CD14-positive monocyte (primary cell): Measurements from ENCODE around the gene WNT9B. TPM values are rescaled to one million over a fixed set of nuclear protein-coding genes. Genes with fewer than 3 reads are reported as not detected.

Source experiments
- DNase-seq, 3 donors: peaks; one replicate each; pipeline ENCODE4 v3.0.0-alpha.2; 2011 to 2022
- H2AFZ ChIP-seq: 2 replicates; pipeline ENCODE4 v1.6.0; 2012; ENCODE audit warnings: mild to moderate bottlenecking, low read depth, low read length, inconsistent platforms; ENCODE audit not compliant: insufficient read depth, poor library complexity, severe bottlenecking
- H3K27ac ChIP-seq, 2 donors: 1 replicate in 1 of 2; 2 replicates in 1 of 2; pipeline ENCODE4 v1.5.1; 2012 to 2013; ENCODE audit warnings: low read length in 2 of 2, control low read depth in 1 of 2, inconsistent platforms in 1 of 2, low read depth in 1 of 2, mild to moderate bottlenecking in 1 of 2
- H3K27me3 ChIP-seq, 2 donors: one replicate each; pipeline versions ENCODE4 v1.6.0 to v1.6.1; 2011 to 2013; ENCODE audit warnings: low read length in 2 of 2; ENCODE audit not compliant: control insufficient read depth in 2 of 2, insufficient read depth in 2 of 2
- H3K36me3 ChIP-seq, 2 donors: replicated peaks in 1 of 2; 1 replicate in 1 of 2; 2 replicates in 1 of 2; pipeline versions ENCODE4 v1.5.1 to v1.6.1; 2012 to 2013; ENCODE audit warnings: low read length in 2 of 2, control low read depth in 1 of 2, inconsistent platforms in 1 of 2, mild to moderate bottlenecking in 1 of 2; ENCODE audit not compliant: insufficient read depth in 2 of 2, control insufficient read depth in 1 of 2
- H3K4me1 ChIP-seq, 2 donors: 1 replicate in 1 of 2; 2 replicates in 1 of 2; pipeline versions ENCODE4 v1.5.1 to v1.6.1; 2012 to 2013; ENCODE audit warnings: low read length in 2 of 2, control low read depth in 1 of 2, inconsistent platforms in 1 of 2, mild to moderate bottlenecking in 1 of 2, moderate library complexity in 1 of 2; ENCODE audit not compliant: insufficient read depth in 2 of 2, control insufficient read depth in 1 of 2
- H3K4me2 ChIP-seq: replicated peaks from 2 replicates; pipeline ENCODE3; 2012; ENCODE audit warnings: low read length, moderate library complexity, mild to moderate bottlenecking; ENCODE audit not compliant: poor library complexity, severe bottlenecking; ENCODE audit errors: extremely low read depth
- H3K4me3 ChIP-seq, 3 experiments: fragments of 200-600 bp in 1 of 3; sonication (generic) in 1 of 3; replicated peaks in 1 of 3; 1 replicate in 2 of 3; 2 replicates in 1 of 3; pipeline ENCODE4 v1.5.1; 2011 to 2013; ENCODE audit warnings: low read length in 3 of 3, mild to moderate bottlenecking in 3 of 3, control low read depth in 2 of 3, low read depth in 2 of 3, inconsistent platforms in 1 of 3, moderate library complexity in 1 of 3
- H3K79me2 ChIP-seq: 2 replicates; pipeline ENCODE4 v1.6.0; 2012; ENCODE audit warnings: mild to moderate bottlenecking, control low read depth, inconsistent platforms, low read length, moderate library complexity; ENCODE audit not compliant: insufficient read depth
- H3K9ac ChIP-seq: 2 replicates; pipeline ENCODE4 v1.6.0; 2017; ENCODE audit warnings: low read length, mild to moderate bottlenecking; ENCODE audit not compliant: insufficient read depth, poor library complexity, severe bottlenecking
- H3K9me3 ChIP-seq, 2 donors: replicated peaks in 1 of 2; 1 replicate in 1 of 2; 2 replicates in 1 of 2; pipeline versions ENCODE4 v1.5.1 to v1.6.1; 2012 to 2013; ENCODE audit warnings: low read length in 2 of 2, control low read depth in 1 of 2; ENCODE audit not compliant: control insufficient read depth in 1 of 2, insufficient read depth in 1 of 2
- H4K20me1 ChIP-seq: 2 replicates; pipeline ENCODE4 v1.6.0; 2012; ENCODE audit warnings: mild to moderate bottlenecking, low read length, control low read depth, moderate library complexity; ENCODE audit not compliant: insufficient read depth
- H3K27ac Mint-ChIP-seq, 7 donors: one replicate each; pipeline ENCODE4 v1.8.0; 2020; ENCODE audit warnings: mild to moderate bottlenecking in 7 of 7, mixed read lengths in 7 of 7, moderate library complexity in 6 of 7, inconsistent platforms in 2 of 7
- H3K27me3 Mint-ChIP-seq, 3 donors: one replicate each; pipeline ENCODE4 v1.8.0; 2021 to 2022; ENCODE audit warnings: low read depth in 3 of 3, mild to moderate bottlenecking in 3 of 3, mixed read lengths in 3 of 3, moderate library complexity in 3 of 3, inconsistent platforms in 1 of 3
- H3K36me3 Mint-ChIP-seq, 2 donors: one replicate each; pipeline ENCODE4 v1.8.0; 2020; ENCODE audit warnings: mixed read lengths in 2 of 2, inconsistent platforms in 1 of 2, mild to moderate bottlenecking in 1 of 2
- H3K4me1 Mint-ChIP-seq: one replicate; pipeline ENCODE4 v1.8.0; 2020; ENCODE audit warnings: mild to moderate bottlenecking, mixed read lengths
- H3K4me3 Mint-ChIP-seq, 2 donors: one replicate each; pipeline ENCODE4 v1.8.0; 2020; ENCODE audit warnings: mild to moderate bottlenecking in 2 of 2, mixed read lengths in 2 of 2, moderate library complexity in 1 of 2
- H3K9me3 Mint-ChIP-seq, 7 donors: one replicate each; pipeline ENCODE4 v1.8.0; 2020 to 2022; ENCODE audit warnings: mixed read lengths in 7 of 7, mild to moderate bottlenecking in 6 of 7, moderate library complexity in 6 of 7, inconsistent platforms in 2 of 7
- WGBS: methylation state at CpG from one replicate; pipeline ENCODE4 v1.1.5; 2013; ENCODE audit warnings: missing lambda C conversion rate; ENCODE audit not compliant: insufficient coverage; 5-methylcytosine and 5-hydroxymethylcytosine counted together
- intact Hi-C, 2 donors: fragments of 100-400 bp; cut with micrococcal nuclease; formaldehyde crosslinking; loops; one replicate each; pipeline versions ENCODE4 v1.15.0 to v1.15.1; 2023
- polyA plus RNA-seq, 3 donors: library from polyadenylated mRNA; depleted of rRNA in 1 of 3; unstranded in 2 of 3; stranded (reverse) in 1 of 3; fragments of 300-500 nt in 2 of 3; fragments of >200 nt in 1 of 3; fragmentation: Illumina TruSeq in 2 of 3; gene quantifications; 1 replicate in 2 of 3; 2 replicates in 1 of 3; pipeline ENCODE4 v1.2.3, GENCODE V29; 2012 to 2021
- TF ChIP-seq, protein P1 (sequence below): fragments of 200-600 bp; IDR thresholded peaks from one replicate; pipeline ENCODE4 v1.8.0; 2022; ENCODE audit warnings: antibody characterized with exemption, mild to moderate bottlenecking

Gene WNT9B
- polyA plus RNA-seq, 3 donors, result 0.19 TPM; not detected in 2

- 76% methylated on average over 6 of the region's 11 CpGs for WGBS
- H3K27me3 ChIP-seq, result peaks cover 11 to 47% of the 10 kb centered on the region in 2 donors
- no peak overlapping the region for H3K4me2 ChIP-seq
- intact Hi-C loops, result no loop called here
- H3K36me3 ChIP-seq, result no peaks in the 10 kb centered on the region
- H3K27ac Mint-ChIP-seq, result no peak overlapping the region
- DNase-seq, result no peak
- no peak overlapping the region for H3K27ac ChIP-seq
- H3K9me3 ChIP-seq, result no peaks in the 10 kb centered on the region
- no peaks in the 10 kb centered on the region for H3K36me3 Mint-ChIP-seq
- peaks cover 39 to 56% (median 40%) of the 10 kb centered on the region in 3 donors for H3K27me3 Mint-ChIP-seq
- no peak overlapping the region for H3K9ac ChIP-seq
- TF ChIP-seq, protein P1, sequence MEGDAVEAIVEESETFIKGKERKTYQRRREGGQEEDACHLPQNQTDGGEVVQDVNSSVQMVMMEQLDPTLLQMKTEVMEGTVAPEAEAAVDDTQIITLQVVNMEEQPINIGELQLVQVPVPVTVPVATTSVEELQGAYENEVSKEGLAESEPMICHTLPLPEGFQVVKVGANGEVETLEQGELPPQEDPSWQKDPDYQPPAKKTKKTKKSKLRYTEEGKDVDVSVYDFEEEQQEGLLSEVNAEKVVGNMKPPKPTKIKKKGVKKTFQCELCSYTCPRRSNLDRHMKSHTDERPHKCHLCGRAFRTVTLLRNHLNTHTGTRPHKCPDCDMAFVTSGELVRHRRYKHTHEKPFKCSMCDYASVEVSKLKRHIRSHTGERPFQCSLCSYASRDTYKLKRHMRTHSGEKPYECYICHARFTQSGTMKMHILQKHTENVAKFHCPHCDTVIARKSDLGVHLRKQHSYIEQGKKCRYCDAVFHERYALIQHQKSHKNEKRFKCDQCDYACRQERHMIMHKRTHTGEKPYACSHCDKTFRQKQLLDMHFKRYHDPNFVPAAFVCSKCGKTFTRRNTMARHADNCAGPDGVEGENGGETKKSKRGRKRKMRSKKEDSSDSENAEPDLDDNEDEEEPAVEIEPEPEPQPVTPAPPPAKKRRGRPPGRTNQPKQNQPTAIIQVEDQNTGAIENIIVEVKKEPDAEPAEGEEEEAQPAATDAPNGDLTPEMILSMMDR, result no peak
- H3K4me1 ChIP-seq, result peaks cover 0 to under 1% of the 10 kb centered on the region in 2 donors
- no peak overlapping the region for H3K4me3 ChIP-seq
- no peaks in the 10 kb centered on the region for H4K20me1 ChIP-seq
- H3K9me3 Mint-ChIP-seq, result peaks cover 0 to 6% (median 3%) of the 10 kb centered on the region in 7 donors
- H3K79me2 ChIP-seq, result no peaks in the 10 kb centered on the region
- no peak overlapping the region for H2AFZ ChIP-seq
- peaks cover 3% of the 10 kb centered on the region for H3K4me1 Mint-ChIP-seq
- H3K4me3 Mint-ChIP-seq, result peak overlapping the region in 1 of 2 donors; percentile 11
Observed at GRCh38 chr17:46811978-46812583, 39.3 kb upstream of the WNT9B start.

DNA sequence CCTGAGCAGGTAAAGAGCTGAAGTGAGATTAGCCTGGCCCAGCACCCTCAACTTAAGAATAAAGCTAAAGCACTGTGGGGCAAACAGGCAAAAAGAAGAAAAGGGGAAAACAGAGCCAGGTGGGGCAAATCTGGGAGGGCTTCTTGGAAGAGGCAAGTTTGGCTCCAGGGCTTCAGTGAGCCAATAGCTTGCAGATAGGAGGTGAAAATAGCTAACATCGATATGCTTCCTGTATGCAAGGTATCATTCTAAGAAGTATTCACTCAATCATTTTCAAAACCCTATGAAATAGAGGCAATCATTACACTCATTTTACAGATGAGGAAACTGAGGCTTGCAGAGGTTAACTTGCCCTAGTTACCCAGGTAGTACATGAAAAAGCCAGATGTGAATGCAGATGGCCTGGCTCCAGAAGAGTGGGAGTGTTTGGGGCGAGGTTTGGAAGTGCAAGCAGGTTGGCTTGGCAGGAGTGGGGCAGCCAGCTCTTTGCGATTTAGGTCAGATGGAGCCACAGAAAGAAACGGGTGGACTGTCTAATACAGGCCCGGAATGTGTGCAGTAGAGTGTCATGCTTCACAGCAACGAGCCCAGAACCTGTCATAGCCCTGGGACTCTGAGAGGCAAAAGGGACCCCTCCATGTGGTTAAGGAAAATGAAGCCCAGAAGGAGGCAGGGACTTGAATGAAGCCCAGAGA is 38.6 kb upstream of the WNT9B start:
- H3K27ac Mint-ChIP-seq, result no peak overlapping the region
- no peak overlapping the region for H3K27ac ChIP-seq
- peaks cover 0 to 6% of the 10 kb centered on the region in 2 donors for H3K4me1 ChIP-seq
- no peak overlapping the region for H3K9ac ChIP-seq
- H3K4me1 Mint-ChIP-seq, result peaks cover 9% of the 10 kb centered on the region
- peaks cover 46 to 63% (median 47%) of the 10 kb centered on the region in 3 donors for H3K27me3 Mint-ChIP-seq
- peaks cover 0 to 3% of the 10 kb centered on the region in 2 donors for H3K36me3 Mint-ChIP-seq
- H3K79me2 ChIP-seq, result no peaks in the 10 kb centered on the region
- DNase-seq, result no peak
- intact Hi-C loops, result no loop called here
- WGBS, result 89% methylated on average over 5 of the region's 6 CpGs
- no peak overlapping the region for H3K4me2 ChIP-seq
- H3K9me3 ChIP-seq, result peaks cover 0 to 5% of the 10 kb centered on the region in 2 donors
- peaks cover 18 to 54% of the 10 kb centered on the region in 2 donors for H3K27me3 ChIP-seq
- peak overlapping the region in 1 of 2 donors; percentile 26 for H3K4me3 Mint-ChIP-seq
- H3K36me3 ChIP-seq, result no peaks in the 10 kb centered on the region
- H4K20me1 ChIP-seq, result no peaks in the 10 kb centered on the region
- TF ChIP-seq, protein P1, result no peak
- no peak overlapping the region for H2AFZ ChIP-seq
- H3K9me3 Mint-ChIP-seq, result peaks cover 0 to 10% (median 4%) of the 10 kb centered on the region in 7 donors
- no peak overlapping the region for H3K4me3 ChIP-seq
